Limb (tissue), 2 donors: ENCODE results near the gene DAPL1.

Experiments
- DNase-seq, 2 donors: peaks; one replicate each; pipeline ENCODE4 v3.0.0-alpha.2; 2016; ENCODE audit errors: extremely low spot score in 2 of 2

DAPL1 gene

DNA sequence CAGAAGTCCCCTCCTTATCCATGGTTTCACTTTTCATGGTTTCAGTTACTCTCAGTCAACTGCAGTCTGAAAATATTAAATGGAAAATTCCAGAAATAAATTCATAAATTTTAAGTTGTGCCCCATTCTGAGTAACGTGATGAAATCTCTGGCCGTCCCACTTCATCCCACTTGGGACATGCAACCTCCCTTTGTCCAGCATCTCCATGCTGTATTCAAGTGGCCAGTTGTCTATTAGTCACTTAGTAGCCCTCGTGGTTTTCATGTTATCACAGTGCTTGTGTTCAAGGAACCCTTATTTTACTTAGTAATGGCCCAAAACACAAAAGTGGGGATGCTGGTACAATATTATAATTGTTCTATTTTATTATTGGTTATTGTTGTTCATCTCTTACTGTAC lies 18.0 kb upstream of the DAPL1 start:
- DNase-seq: no peak

GRCh38 chr2:158778243-158778642 lies 16.9 kb upstream of the DAPL1 start:
- no peak for DNase-seq

- no peak for DNase-seq
These were observed 15.5 kb upstream of the DAPL1 start for GRCh38 chr2:158779621-158780020.

DNA sequence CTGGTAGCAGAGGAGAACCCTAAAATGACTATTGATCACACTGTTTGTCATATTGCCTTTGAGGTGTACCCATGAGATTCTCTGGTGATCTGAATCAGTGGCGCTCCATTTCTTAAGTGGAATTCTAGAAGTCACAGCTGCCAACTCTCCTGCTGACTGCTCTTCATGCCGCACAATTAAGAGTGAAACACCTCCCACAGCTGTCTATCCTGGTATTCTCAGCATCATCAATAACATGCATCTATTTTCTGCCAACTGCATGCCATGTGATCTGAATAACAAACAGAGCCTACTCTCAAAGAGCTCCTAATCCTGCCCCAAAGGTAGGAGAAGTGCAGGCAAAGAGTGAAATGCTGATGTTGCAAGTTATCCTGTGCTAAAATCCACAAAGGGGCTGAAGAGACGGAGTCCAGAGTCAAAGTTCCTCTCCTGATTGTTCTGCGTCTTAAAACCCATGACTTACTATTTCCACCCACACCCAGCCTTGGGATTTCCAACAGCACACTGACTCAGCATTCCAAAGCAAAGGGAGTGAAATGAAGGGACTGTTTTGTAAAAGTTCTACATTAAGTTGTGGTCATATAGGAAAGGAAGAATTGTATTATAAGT lies 13.7 kb upstream of the DAPL1 start:
- DNase-seq: no peak

DNA sequence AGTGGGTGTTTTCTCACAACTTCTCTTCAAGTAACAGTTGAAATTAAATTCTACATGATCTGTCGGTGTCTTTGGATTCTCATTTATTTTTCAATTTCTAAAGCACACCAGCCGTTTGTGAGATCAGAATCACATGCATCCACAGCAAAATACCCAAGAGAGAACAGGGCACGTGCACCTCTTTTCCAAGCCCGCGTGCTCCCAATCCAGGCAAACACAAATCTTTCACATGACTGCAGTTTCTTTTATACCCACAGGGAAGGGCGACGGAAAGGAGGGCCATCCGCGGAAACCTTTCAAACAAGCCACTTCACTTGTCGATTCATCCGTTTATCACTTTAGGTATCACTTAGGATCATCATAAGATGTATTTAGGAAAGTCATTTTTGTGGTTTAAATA lies 13.0 kb upstream of the DAPL1 start:
- no peak for DNase-seq

DNA sequence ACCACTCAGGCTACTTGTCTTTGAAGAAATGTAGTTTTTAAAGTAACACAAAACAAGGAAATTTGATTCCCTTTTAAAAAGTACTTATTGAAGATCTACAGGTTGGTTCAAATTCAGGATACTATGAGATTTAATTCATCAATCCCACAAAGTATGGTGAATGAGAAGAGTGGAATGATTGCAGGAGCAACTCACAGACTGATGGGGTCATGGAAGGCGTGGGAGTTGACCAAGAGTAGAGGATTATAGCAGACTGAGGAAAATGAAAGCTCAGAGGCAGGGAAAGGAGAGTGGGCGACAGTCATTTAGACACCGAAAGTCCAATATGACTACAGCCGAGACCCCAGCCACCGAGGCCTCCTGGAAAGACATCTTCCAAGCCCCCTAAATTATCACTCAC lies 12.5 kb upstream of the DAPL1 start:
- DNase-seq: no peak

DNA sequence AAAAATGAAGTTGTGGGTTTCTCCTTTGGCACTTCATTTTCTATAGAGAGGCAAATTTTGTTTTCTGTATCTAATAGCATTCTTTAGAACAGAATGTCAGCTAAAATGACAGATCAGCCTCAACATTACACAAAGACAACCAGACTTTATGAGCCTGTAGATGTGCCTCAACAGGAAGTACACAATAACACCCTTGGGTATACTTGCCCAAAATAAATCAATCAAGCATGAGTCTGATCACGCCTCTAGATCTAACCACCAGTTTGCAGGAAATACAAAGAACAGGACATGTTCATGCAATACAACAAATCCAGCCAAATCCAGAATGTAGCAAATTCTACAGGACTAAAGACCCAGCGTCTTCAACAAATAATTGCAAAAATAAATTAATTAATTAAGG lies 11.2 kb upstream of the DAPL1 start:
- DNase-seq: no peak

GRCh38 chr2:158786897-158787296 lies 8.2 kb upstream of the DAPL1 start:
- no peak for DNase-seq

GRCh38 chr2:158788951-158789350 lies 6.2 kb upstream of the DAPL1 start:
- DNase-seq: no peak

GRCh38 chr2:158796652-158797051 lies 1.5 kb downstream of the DAPL1 start:
- no peak for DNase-seq

GRCh38 chr2:158797963-158798700 lies 3.0 kb downstream of the DAPL1 start:
- DNase-seq: no peak

DNA sequence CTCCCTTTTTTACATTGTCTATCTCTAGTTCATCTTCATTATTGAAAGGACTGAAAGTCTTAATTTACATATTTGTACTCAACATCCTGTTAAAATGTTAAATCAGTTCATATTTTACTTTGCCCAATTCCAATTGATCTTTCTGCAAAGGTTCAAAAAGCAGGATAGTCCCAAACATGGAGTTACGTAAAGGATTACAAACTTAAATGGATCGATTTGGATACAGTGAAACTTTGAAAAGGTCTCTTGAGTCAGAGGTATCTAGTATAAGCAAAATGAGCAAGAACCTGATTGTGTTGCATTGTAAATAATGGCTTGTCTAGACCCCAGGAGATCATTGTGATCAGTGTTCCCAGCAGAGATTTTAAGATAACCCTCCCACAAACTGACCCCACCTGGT lies 4.1 kb downstream of the DAPL1 start:
- DNase-seq: no peak

GRCh38 chr2:158803506-158803905 lies 8.4 kb downstream of the DAPL1 start:
- no peak for DNase-seq

- DNase-seq: no peak
These were observed 10.1 kb downstream of the DAPL1 start for GRCh38 chr2:158805255-158805654.

DNA sequence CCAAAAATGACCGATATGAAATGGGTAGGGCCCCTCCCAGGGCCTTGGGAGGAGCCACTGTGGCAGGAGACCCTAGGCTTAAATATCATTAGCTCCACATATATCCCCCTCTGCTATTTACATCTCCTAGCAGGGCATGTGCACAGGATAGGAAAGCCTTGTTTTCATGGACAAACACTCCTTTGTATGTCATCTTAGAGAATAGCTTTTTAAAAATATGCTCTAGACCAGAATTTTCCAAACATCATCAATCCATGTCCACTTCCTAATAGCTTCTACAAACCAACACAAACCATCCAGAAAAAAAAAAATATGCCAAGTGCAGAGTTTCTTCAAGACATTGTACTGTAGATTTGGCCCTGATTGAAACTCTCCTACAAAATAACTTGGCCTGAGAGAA lies 10.8 kb downstream of the DAPL1 start:
- DNase-seq: no peak

DNA sequence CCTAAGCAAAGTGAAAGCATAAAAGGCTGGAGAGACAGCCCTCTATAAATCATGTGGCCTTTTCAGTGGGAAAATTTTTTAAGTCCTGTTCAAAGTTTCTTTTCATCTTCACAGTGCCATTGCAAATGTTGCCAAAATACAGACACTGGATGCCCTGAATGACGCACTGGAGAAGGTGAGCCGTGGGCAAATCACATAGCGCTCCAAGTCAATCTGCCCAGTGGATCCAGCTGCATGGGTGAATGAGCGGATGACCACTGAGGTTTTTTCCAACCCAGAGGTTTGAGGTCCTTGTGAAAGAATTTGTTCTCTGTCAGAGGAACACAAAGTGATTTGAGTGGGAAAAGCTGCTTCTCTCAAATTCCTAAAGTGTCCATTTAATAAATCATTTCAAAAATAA lies 11.8 kb downstream of the DAPL1 start:
- no peak for DNase-seq

GRCh38 chr2:158808426-158808825 lies 13.3 kb downstream of the DAPL1 start:
- DNase-seq: no peak

DNA sequence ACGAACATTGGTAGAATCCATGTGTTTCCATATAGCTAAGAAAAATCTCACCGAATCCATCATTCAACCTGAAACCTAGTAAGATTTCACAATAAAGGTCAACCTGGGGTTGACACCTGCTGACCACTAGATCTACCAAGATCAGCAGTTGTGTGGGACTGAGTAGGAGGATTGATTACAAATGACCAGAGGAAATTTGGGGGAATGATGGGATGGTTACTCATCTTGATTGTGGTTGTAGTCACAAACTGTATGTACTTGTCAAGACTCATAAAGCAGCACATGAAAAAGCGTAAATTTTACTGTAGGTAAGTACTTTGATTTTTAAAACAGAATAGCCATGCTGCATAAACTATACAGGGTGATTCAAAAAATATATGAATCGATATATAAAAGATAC lies 14.7 kb downstream of the DAPL1 start:
- no peak for DNase-seq

DNA sequence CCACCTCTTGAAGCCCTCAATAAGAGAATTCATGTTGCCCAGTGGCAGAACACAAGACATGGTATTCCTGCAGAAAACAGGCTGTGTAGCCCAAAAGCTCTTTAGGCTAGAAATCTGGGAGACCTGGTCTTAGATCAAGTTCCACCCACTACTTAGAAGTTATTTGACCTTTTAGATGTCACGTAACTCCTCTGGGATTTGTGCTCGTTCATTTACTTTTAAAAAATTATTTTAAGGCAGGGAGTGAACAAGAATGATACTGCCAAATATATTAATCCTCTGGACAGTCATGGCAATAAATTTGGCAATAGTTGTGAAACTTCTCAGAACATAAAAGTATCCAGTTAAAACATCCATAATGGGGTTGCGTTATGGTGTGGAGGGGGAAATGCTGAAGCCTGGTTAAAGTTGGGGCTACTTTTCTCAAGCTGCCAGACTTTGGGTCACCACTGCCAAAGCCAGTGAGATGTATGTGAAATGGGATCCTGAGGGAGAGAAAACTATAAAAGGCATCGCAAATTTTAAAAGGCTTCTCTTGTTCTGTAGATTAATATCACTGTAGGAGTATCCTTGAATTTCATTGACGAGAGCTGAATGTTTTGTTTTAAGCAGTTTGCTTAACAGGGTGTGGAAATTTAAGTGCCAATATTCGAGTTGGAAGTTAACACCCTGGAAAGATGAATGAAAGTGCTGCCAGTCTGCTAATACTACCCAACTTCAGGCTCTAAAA lies 15.8 kb downstream of the DAPL1 start:
- no peak for DNase-seq

- DNase-seq: no peak
These were observed 20.0 kb downstream of the DAPL1 start for GRCh38 chr2:158815166-158815565.

DNA sequence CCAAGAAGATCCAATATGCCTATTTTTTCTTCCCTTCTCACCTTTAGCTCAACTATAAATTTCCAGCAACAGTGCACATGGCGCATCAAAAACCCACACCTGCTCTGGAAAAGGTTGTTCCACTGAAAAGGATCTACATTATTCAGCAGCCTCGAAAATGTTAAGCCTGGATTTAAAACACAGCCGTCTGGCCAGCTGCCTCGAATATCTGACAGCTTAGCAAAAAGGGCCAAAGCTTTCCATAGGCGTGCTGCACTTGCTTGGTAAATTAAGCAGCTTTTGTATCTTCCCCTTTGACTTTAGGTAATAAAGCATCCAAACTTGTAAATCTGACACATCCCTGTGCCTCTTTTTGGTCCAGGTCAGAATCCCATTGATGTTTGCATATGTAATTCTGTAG lies 20.5 kb downstream of the DAPL1 start:
- no peak for DNase-seq

DNA sequence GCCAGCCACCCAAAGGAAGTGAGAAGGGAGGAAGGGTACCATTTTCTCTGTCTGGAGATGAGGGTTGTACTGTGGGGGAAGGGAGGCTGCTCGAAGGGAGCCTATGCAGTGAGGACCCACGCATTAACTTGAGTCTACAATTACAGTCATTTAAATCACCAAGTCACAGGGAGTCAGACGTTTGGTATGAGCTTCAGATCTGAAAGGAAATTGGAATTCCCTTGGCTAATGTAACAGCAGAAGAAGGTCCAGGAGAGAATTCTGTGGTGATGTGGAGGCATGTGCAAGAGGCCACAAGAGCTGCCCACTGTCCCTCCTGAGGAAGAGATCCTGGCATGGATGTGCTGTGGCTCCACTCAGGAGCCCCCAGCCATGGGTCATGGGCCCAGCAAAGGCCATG lies 22.5 kb downstream of the DAPL1 start:
- DNase-seq: no peak

GRCh38 chr2:158818511-158818910 lies 23.4 kb downstream of the DAPL1 start:
- no peak for DNase-seq
